WTC11 (cell line): Measurements from ENCODE around the gene NAA50. TPM values are rescaled to one million over a fixed set of nuclear protein-coding genes. Genes with fewer than 3 reads are reported as not detected.
A peak's percentile ranks its signal among the peaks of the same experiment; 100 is the strongest.

ENCODE experiments used
- ATAC-seq: fragments of 200-7000 bp; cut with Tn5 transposase; 2 replicates; pipeline ENCODE4 v1.10.0; 2021; ENCODE audit warnings: mild to moderate bottlenecking, moderate library complexity
- CTCF ChIA-PET: fragments of 300-600 bp; sonication (Branson Sonifier 250); formaldehyde crosslinking; loops from one replicate; lab custom pipeline; 2021; ENCODE audit warnings: antibody characterized with exemption; lab: Charles Lee
- POLR2A ChIA-PET: fragments of 350-600 bp; sonication (Branson Sonifier 250); formaldehyde crosslinking; loops from one replicate; lab custom pipeline; 2021; ENCODE audit warnings: antibody characterized with exemption; lab: Charles Lee
- DNase-seq: peaks from one replicate; pipeline ENCODE4 v3.0.0; 2021; ENCODE audit warnings: low spot score
- H3K27ac Mint-ChIP-seq: 2 replicates; pipeline ENCODE4 v1.8.0; 2021; ENCODE audit warnings: mixed read lengths
- H3K27me3 Mint-ChIP-seq: 2 replicates; pipeline ENCODE4 v1.8.0; 2021; ENCODE audit warnings: low read depth, mild to moderate bottlenecking, moderate library complexity, mixed read lengths
- H3K36me3 Mint-ChIP-seq: 2 replicates; pipeline ENCODE4 v1.8.0; 2021; ENCODE audit warnings: mixed read lengths
- H3K4me1 Mint-ChIP-seq: 2 replicates; pipeline ENCODE4 v1.8.0; 2022; ENCODE audit warnings: mixed read lengths
- H3K4me3 Mint-ChIP-seq: 2 replicates; pipeline ENCODE4 v1.8.0; 2021; ENCODE audit warnings: mild to moderate bottlenecking, moderate library complexity, mixed read lengths
- H3K9me3 Mint-ChIP-seq: 2 replicates; pipeline ENCODE4 v1.8.0; 2021; ENCODE audit warnings: mixed read lengths
- ATF1 ChIP-seq: sonication (generic); formaldehyde crosslinking; IDR thresholded peaks from 2 replicates; pipeline ENCODE4 v1.8.1; 2023; ENCODE audit warnings: mild to moderate bottlenecking, moderate library complexity, missing genetic modification reagents
- CREM ChIP-seq: sonication (generic); formaldehyde crosslinking; IDR thresholded peaks from 2 replicates; pipeline ENCODE4 v1.8.1; 2022; ENCODE audit warnings: mild to moderate bottlenecking, missing genetic modification reagents, moderate library complexity
- CTCF ChIP-seq: fragments of 200-600 bp; IDR thresholded peaks from 2 replicates; pipeline ENCODE4 v1.8.0; 2022; ENCODE audit warnings: antibody characterized with exemption
- GABPB1 ChIP-seq: sonication (generic); formaldehyde crosslinking; IDR thresholded peaks from 2 replicates; pipeline ENCODE4 v1.8.1; 2023; ENCODE audit warnings: mild to moderate bottlenecking, missing genetic modification reagents
- MXD4 ChIP-seq: fragments of 250-450 bp; sonication (Bioruptor Pico); IDR thresholded peaks from 2 replicates; pipeline ENCODE4 v1.8.0; 2021; ENCODE audit warnings: mild to moderate bottlenecking, moderate library complexity, borderline replicate concordance
- NFATC4 ChIP-seq: fragments of 250-450 bp; sonication (Bioruptor Pico); IDR thresholded peaks from 2 replicates; pipeline ENCODE4 v1.9.0; 2021; ENCODE audit warnings: mild to moderate bottlenecking
- NFE2L1 ChIP-seq: sonication (generic); formaldehyde crosslinking; IDR thresholded peaks from 2 replicates; pipeline ENCODE4 v1.8.1; 2023; ENCODE audit warnings: missing genetic modification reagents
- PRDM15 ChIP-seq: sonication (generic); formaldehyde crosslinking; IDR thresholded peaks from 2 replicates; pipeline ENCODE4 v1.8.0; 2022; ENCODE audit warnings: missing genetic modification reagents
- PREB ChIP-seq: sonication (generic); formaldehyde crosslinking; IDR thresholded peaks from 2 replicates; pipeline ENCODE4 v1.8.1; 2022; ENCODE audit warnings: mild to moderate bottlenecking, missing genetic modification reagents, moderate library complexity, borderline replicate concordance
- RELA ChIP-seq: sonication (generic); formaldehyde crosslinking; IDR thresholded peaks from 2 replicates; pipeline ENCODE4 v1.8.1; 2022; ENCODE audit warnings: missing genetic modification reagents, mild to moderate bottlenecking, borderline replicate concordance
- SMAD3 ChIP-seq: sonication (generic); formaldehyde crosslinking; IDR thresholded peaks from 2 replicates; pipeline ENCODE4 v1.8.0; 2022; ENCODE audit warnings: missing genetic modification reagents, mild to moderate bottlenecking, borderline replicate concordance
- TCF7 ChIP-seq: sonication (generic); formaldehyde crosslinking; IDR thresholded peaks from 2 replicates; pipeline ENCODE4 v1.8.0; 2022; ENCODE audit warnings: mild to moderate bottlenecking, low read depth, missing genetic modification reagents, moderate library complexity
- TEAD1 ChIP-seq: sonication (generic); formaldehyde crosslinking; IDR thresholded peaks from 2 replicates; pipeline ENCODE4 v1.8.0; 2022; ENCODE audit warnings: mild to moderate bottlenecking, missing genetic modification reagents
- TEAD4 ChIP-seq: sonication (generic); formaldehyde crosslinking; IDR thresholded peaks from 2 replicates; pipeline ENCODE4 v1.8.0; 2022; ENCODE audit warnings: mild to moderate bottlenecking, missing genetic modification reagents
- ZNF138 ChIP-seq: sonication (generic); formaldehyde crosslinking; conservative IDR thresholded peaks from 2 replicates; pipeline ENCODE4 v1.8.1; 2022; ENCODE audit warnings: mild to moderate bottlenecking, moderate library complexity, missing genetic modification reagents
- ZNF396 ChIP-seq: fragments of 250-450 bp; sonication (Bioruptor Pico); IDR thresholded peaks from 2 replicates; pipeline ENCODE4 v1.8.0; 2021; ENCODE audit warnings: mild to moderate bottlenecking, moderate library complexity, borderline replicate concordance
- ZNF423 ChIP-seq: fragments of 250-450 bp; sonication (Bioruptor Pico); IDR thresholded peaks from 2 replicates; pipeline ENCODE4 v2.1.2; 2022; ENCODE audit warnings: mild to moderate bottlenecking, moderate library complexity
- total RNA-seq: library from RNA; stranded (reverse); gene quantifications from 3 replicates; pipeline ENCODE4 v1.2.3, GENCODE V29; 2021
- TF ChIP-seq, protein P1 (sequence below): fragments of 250-450 bp; sonication (Bioruptor Pico); IDR thresholded peaks from 2 replicates; pipeline ENCODE4 v2.1.2; 2022; ENCODE audit warnings: mild to moderate bottlenecking, moderate library complexity
- TF ChIP-seq, protein P2 (sequence below): sonication (generic); formaldehyde crosslinking; IDR thresholded peaks from 2 replicates; pipeline ENCODE4 v1.8.1; 2022; ENCODE audit warnings: low read depth, missing genetic modification reagents, borderline replicate concordance
- TF ChIP-seq, protein P3 (sequence below): sonication (generic); formaldehyde crosslinking; conservative IDR thresholded peaks from 2 replicates; pipeline ENCODE4 v1.8.1; 2022; ENCODE audit warnings: mild to moderate bottlenecking, missing genetic modification reagents
- TF ChIP-seq, protein P4 (sequence below): sonication (generic); formaldehyde crosslinking; IDR thresholded peaks from 2 replicates; pipeline ENCODE4 v1.8.1; 2023; ENCODE audit warnings: mild to moderate bottlenecking, missing genetic modification reagents, moderate library complexity

The NAA50 gene
- total RNA-seq, 1 experiment from 2014 or later: 193 TPM

GRCh38 chr3:113753376-113753985 is 7.4 kb upstream of the NAA50 start:
- DNase-seq (no peak), ATAC-seq (peak; percentile 51)
- peaks cover 8% of the 10 kb centered on the region for H3K9me3 Mint-ChIP-seq
- TF ChIP-seq SMAD3: no peak
- TF ChIP-seq ZNF423: no peak
- TF ChIP-seq ATF1 (CRISPR knock-in tag): no peak
- TF ChIP-seq GABPB1 (CRISPR knock-in tag): no peak
- no peak for TF ChIP-seq ZNF138 (CRISPR knock-in tag)
- TF ChIP-seq CTCF: no peak
- no peak for TF ChIP-seq NFATC4 (CRISPR knock-in tag)
- no peak for TF ChIP-seq PREB
- peak overlapping the region; percentile 97 for H3K27ac Mint-ChIP-seq
- peak overlapping the region; percentile 11; the same call in 1 of the 2 replicates for H3K4me3 Mint-ChIP-seq
- peaks cover 17% of the 10 kb centered on the region for H3K4me1 Mint-ChIP-seq
- ChIA-PET CTCF (no interaction called here), POLR2A (interaction anchor here (0.6 to 0.7 kb wide), 2 partner anchors 21 to 1923 kb away, joined by 3 to 5 read pairs; no protein-coding TSS in a partner anchor)
- no peaks in the 10 kb centered on the region for H3K27me3 Mint-ChIP-seq
- peaks cover 4% of the 10 kb centered on the region for H3K36me3 Mint-ChIP-seq

GRCh38 chr3:113751141-113751540 is 5.1 kb upstream of the NAA50 start:
- Mint-ChIP-seq H3K4me3 (no peak overlapping the region), H3K27ac (no peak overlapping the region), H3K4me1 (peaks cover 29% of the 10 kb centered on the region), H3K36me3 (no peaks in the 10 kb centered on the region), H3K9me3 (peaks cover 4% of the 10 kb centered on the region), H3K27me3 (no peaks in the 10 kb centered on the region)
- ChIA-PET POLR2A (no interaction called here), CTCF (no interaction called here)
- no peak for TF ChIP-seq TEAD4 (CRISPR knock-in tag)
- no peak for TF ChIP-seq NFE2L1 (CRISPR knock-in tag)
- TF ChIP-seq TEAD1: no peak
- no peak for TF ChIP-seq RELA (CRISPR knock-in tag)
- TF ChIP-seq PRDM15: no peak
- TF ChIP-seq ZNF396 (CRISPR knock-in tag): no peak
- TF ChIP-seq, protein P1, sequence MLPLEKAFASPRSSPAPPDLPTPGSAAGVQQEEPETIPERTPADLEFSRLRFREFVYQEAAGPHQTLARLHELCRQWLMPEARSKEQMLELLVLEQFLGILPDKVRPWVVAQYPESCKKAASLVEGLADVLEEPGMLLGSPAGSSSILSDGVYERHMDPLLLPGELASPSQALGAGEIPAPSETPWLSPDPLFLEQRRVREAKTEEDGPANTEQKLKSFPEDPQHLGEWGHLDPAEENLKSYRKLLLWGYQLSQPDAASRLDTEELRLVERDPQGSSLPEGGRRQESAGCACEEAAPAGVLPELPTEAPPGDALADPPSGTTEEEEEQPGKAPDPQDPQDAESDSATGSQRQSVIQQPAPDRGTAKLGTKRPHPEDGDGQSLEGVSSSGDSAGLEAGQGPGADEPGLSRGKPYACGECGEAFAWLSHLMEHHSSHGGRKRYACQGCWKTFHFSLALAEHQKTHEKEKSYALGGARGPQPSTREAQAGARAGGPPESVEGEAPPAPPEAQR: no peak
- no peak for TF ChIP-seq ZNF423
- TF ChIP-seq, protein P2, sequence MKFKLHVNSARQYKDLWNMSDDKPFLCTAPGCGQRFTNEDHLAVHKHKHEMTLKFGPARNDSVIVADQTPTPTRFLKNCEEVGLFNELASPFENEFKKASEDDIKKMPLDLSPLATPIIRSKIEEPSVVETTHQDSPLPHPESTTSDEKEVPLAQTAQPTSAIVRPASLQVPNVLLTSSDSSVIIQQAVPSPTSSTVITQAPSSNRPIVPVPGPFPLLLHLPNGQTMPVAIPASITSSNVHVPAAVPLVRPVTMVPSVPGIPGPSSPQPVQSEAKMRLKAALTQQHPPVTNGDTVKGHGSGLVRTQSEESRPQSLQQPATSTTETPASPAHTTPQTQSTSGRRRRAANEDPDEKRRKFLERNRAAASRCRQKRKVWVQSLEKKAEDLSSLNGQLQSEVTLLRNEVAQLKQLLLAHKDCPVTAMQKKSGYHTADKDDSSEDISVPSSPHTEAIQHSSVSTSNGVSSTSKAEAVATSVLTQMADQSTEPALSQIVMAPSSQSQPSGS (CRISPR knock-in tag): no peak
- TF ChIP-seq TCF7 (CRISPR knock-in tag): no peak
- TF ChIP-seq, protein P3, sequence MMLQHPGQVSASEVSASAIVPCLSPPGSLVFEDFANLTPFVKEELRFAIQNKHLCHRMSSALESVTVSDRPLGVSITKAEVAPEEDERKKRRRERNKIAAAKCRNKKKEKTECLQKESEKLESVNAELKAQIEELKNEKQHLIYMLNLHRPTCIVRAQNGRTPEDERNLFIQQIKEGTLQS: no peak
- TF ChIP-seq CREM (CRISPR knock-in tag): no peak
- TF ChIP-seq MXD4 (CRISPR knock-in tag): no peak
- TF ChIP-seq, protein P4, sequence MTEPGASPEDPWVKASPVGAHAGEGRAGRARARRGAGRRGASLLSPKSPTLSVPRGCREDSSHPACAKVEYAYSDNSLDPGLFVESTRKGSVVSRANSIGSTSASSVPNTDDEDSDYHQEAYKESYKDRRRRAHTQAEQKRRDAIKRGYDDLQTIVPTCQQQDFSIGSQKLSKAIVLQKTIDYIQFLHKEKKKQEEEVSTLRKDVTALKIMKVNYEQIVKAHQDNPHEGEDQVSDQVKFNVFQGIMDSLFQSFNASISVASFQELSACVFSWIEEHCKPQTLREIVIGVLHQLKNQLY: no peak
- no peak for ATAC-seq
- no peak for DNase-seq
